Measurements from ENCODE around the gene PROK1. TPM values are rescaled to one million over a fixed set of nuclear protein-coding genes. Genes with fewer than 3 reads are reported as not detected.

PROK1 gene
- total RNA-seq, 1 donor from 2014 or later = not detected

DNA sequence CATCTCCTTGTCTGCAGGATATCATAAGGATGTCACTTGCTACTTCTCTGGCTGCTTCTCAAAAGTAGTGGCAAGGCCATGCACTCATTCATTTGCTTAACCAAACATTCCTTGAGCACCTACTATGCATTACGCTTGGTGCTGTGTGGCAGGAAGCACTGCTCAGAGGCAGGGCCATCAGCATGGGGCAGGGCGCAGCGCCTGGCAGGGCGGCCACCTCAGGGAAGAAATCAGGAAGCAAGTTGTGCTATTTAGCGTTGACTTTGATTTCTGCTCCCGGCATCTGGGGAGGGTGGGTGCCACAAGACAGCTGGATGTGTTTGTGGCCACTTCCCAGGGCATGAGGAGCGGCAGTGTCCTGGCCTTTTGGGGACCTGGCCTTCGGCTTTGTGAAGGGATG lies 27.9 kb downstream of the PROK1 start:
- Mint-ChIP-seq H3K9me3 (no peaks in the 10 kb centered on the region), H3K27me3 (peaks cover 16% of the 10 kb centered on the region)

DNA sequence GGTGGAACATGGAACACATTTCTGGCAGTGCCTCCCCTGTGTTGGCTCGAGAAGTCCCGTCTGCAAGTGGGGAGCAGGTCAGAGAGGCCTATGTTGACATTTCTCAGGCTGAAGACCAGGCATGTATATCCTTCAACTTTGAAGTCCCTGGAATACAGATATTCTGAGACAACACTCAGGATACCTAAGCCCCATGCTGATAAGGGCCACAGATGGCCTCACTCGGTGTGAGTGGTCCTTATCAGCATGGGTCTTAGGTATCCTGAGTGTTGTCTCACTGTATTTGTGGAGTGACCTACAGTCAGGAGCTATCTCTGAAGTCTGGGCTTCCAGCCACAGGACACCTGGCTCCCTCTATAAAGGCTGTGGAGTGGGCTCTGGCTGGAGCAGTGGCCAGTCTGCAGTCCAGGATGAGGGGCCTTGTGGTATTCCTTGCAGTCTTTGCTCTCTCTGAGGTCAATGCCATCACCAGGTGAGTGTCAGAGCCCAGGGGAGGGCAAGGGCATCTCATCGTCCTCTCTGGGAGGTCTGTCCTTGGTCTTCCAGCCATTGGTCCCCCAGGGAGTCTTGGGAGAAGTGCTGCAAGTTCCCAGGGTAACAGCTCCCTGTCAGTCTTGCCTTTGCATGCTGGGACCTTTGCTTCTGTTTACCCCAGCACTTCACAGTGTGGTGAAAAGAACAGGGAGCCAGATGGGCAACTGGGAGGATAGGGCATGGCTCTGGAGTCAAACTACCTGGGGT lies 29.6 kb downstream of the PROK1 start:
- intact Hi-C loops (cut with micrococcal nuclease) = no loop called here
- Mint-ChIP-seq H3K27me3 (peaks cover 18% of the 10 kb centered on the region), H3K4me3 (no peak overlapping the region), H3K36me3 (ENCODE audit: low read depth) (no peaks in the 10 kb centered on the region), H3K4me1 (no peaks in the 10 kb centered on the region), H3K27ac (no peak overlapping the region), H3K9me3 (no peaks in the 10 kb centered on the region)
- no peak for DNase-seq

More for the DNA sequence above, 27.9 kb downstream of the PROK1 start:
- no peak for DNase-seq
- Mint-ChIP-seq H3K27ac (no peak overlapping the region), H3K4me1 (no peaks in the 10 kb centered on the region), H3K4me3 (no peak overlapping the region), H3K36me3 (ENCODE audit: low read depth) (no peaks in the 10 kb centered on the region)
- intact Hi-C loops (cut with micrococcal nuclease) = no loop called here

DNA sequence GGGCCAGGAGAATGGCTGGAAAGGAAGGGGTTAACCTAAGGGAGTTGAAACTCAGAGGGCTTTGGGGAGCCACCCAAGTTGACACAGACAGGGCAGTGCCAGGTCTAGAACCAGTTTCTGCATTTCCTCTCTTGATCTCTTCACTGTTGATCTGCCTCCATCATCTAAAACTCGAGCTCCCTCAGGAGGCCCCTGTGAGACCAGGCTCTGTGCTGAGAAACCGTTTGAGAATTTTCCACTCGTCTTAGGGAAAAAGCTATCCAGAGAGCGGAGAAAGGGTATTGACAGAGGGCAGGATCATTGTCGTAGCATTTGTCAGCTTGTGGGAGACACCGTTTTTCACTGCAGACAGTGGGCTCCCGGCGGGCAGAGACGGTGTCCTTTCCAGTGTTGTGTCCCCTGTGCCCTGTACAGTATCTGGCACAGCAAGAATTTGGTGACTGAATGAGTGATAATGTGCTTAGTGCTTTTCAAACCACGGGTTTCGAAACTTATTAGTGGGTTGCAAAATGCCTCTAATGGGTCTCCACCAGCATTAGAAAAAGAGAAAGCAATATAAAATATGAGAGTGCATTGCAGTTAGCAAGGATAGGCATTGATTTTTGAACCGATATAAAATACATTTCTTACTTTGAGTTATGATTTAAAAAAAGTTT lies 31.1 kb downstream of the PROK1 start:
- DNase-seq = no peak
- H3K27ac Mint-ChIP-seq = no peak overlapping the region
- no peaks in the 10 kb centered on the region for H3K4me1 Mint-ChIP-seq
- no peaks in the 10 kb centered on the region for H3K36me3 Mint-ChIP-seq (ENCODE audit: low read depth)
- peaks cover 18% of the 10 kb centered on the region for H3K27me3 Mint-ChIP-seq
- H3K9me3 Mint-ChIP-seq = no peaks in the 10 kb centered on the region
- no peak overlapping the region for H3K4me3 Mint-ChIP-seq
- intact Hi-C loops (cut with micrococcal nuclease) = no loop called here

DNA sequence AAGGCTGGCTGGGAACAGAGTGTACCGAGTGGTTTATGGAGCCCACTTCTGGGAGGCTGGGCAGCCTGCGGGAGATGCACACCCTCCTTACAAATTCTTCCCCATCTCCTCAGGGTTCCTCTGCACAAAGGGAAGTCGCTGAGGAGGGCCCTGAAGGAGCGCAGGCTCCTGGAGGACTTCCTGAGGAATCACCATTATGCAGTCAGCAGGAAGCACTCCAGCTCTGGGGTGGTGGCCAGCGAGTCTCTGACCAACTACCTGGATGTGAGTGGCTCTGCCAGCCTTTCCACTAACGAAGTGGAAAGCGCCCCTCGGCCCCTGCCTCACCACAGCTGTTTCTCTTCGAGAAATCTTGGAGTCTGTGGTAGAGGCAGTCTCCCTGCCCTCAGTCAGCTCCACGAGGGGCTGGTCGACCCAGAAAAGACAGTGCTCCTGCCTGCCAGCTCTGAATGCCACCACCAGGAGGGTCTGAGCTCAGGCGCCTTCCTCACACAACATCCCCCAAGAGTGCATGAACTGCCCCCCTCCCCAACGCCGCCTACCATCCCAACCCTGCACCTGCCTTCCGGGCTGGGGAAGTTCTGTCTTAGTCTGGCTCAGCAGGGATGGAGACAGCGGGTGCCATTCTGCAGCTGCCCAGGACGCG lies 31.8 kb downstream of the PROK1 start:
- no peak for DNase-seq

DNA sequence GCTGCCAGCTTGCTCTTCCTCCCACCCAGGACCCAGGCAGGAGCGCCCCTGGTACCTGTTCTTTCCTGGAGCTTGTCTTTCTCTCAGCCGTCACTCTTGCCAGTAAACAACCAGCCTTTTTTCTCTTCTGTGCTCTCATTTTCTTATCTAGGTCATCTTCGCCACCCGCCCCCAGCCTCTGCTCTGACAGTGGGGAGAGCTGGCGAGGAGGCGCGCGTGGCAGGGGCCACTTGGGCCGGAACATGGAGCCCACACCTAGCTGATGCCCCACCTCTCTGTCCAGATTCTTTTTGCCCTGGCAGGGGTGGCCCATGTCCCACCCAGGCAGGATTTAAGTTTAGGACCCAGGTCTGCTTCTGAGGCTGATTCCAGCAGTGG lies 32.3 kb downstream of the PROK1 start:
- no peak for DNase-seq
- H3K4me1 Mint-ChIP-seq = no peaks in the 10 kb centered on the region
- H3K27me3 Mint-ChIP-seq = peaks cover 18% of the 10 kb centered on the region
- intact Hi-C loops (cut with micrococcal nuclease) = no loop called here
- no peak overlapping the region for H3K4me3 Mint-ChIP-seq
- no peaks in the 10 kb centered on the region for H3K9me3 Mint-ChIP-seq
- no peaks in the 10 kb centered on the region for H3K36me3 Mint-ChIP-seq (ENCODE audit: low read depth)
- no peak overlapping the region for H3K27ac Mint-ChIP-seq

More for the DNA sequence above, 31.8 kb downstream of the PROK1 start:
- Mint-ChIP-seq H3K4me1 (no peaks in the 10 kb centered on the region), H3K27ac (no peak overlapping the region), H3K4me3 (no peak overlapping the region), H3K27me3 (peaks cover 18% of the 10 kb centered on the region), H3K9me3 (no peaks in the 10 kb centered on the region), H3K36me3 (ENCODE audit: low read depth) (no peaks in the 10 kb centered on the region)
- intact Hi-C loops (cut with micrococcal nuclease) = no loop called here

DNA sequence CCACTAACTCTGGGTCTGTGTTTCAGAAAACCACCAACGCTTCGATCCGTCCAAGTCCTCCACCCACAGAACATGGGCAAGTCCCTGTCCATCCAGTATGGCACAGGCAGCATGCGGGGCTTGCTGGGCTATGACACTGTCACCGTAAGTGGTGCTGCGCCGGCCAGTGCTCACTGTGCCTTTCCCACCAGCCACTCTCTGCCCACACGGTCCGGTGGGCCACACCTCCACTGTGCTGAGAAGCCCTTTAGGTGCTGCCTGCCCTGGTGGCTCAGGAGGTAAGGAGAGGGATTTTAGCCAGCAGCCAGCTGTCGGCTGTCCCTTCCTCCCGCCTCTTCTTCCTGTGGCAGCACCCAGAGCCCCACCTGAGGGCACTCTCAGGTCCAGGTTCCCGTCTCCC lies 33.9 kb downstream of the PROK1 start:
- no peak overlapping the region for H3K27ac Mint-ChIP-seq
- intact Hi-C loops (cut with micrococcal nuclease) = no loop called here
- no peak overlapping the region for H3K4me3 Mint-ChIP-seq
- H3K4me1 Mint-ChIP-seq = no peaks in the 10 kb centered on the region
- peaks cover 18% of the 10 kb centered on the region for H3K27me3 Mint-ChIP-seq
- H3K36me3 Mint-ChIP-seq (ENCODE audit: low read depth) = no peaks in the 10 kb centered on the region
- H3K9me3 Mint-ChIP-seq = no peaks in the 10 kb centered on the region
- DNase-seq = no peak

DNA sequence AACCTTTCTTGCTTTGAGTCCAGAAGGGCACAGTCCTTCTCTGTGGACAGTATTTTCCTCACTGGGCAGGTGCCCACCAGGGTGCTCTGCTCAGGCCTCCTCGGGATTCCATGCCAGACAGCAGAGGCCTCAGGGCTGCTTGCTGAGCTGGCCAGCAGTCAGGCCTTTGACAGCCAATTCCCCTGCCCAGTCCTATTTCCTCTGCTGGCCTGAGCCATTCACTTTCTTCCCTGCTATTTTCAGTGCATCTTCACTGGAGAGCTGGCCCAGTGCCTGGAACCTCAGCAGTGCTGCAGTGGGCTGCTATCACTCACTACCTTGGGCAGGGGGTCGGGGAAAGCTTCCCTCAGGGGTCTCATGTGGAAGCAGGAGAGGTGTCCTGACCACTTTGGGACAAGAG lies 34.8 kb downstream of the PROK1 start:
- Mint-ChIP-seq H3K27me3 (peaks cover 18% of the 10 kb centered on the region), H3K27ac (no peak overlapping the region), H3K9me3 (no peaks in the 10 kb centered on the region), H3K36me3 (ENCODE audit: low read depth) (no peaks in the 10 kb centered on the region), H3K4me1 (no peaks in the 10 kb centered on the region), H3K4me3 (no peak overlapping the region)
- intact Hi-C loops (cut with micrococcal nuclease) = no loop called here
- no peak for DNase-seq

DNA sequence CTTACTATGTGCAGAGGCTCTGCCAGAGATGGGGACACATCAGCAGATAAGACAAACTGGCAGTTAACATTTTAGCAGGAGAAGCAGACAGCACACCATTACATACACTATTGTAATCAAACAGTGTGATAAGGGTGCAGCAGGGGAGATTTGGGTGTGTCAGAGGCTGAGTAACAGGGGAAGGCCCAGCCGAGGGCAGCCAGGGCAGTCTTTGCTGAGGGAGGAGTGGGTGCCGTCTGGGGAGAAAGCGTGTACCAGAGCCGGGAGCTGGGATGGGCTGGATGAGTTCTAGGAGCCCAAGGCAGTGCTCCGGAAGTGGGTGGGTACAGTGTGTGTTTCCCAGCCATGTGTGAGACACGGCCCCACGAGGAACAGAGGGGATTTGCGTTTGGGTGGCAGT lies 36.8 kb downstream of the PROK1 start:
- Mint-ChIP-seq H3K27me3 (peaks cover 12% of the 10 kb centered on the region), H3K27ac (no peak overlapping the region), H3K4me1 (no peaks in the 10 kb centered on the region), H3K9me3 (no peaks in the 10 kb centered on the region), H3K4me3 (no peak overlapping the region), H3K36me3 (ENCODE audit: low read depth) (no peaks in the 10 kb centered on the region)
- DNase-seq = no peak
- intact Hi-C loops (cut with micrococcal nuclease) = no loop called here

DNA sequence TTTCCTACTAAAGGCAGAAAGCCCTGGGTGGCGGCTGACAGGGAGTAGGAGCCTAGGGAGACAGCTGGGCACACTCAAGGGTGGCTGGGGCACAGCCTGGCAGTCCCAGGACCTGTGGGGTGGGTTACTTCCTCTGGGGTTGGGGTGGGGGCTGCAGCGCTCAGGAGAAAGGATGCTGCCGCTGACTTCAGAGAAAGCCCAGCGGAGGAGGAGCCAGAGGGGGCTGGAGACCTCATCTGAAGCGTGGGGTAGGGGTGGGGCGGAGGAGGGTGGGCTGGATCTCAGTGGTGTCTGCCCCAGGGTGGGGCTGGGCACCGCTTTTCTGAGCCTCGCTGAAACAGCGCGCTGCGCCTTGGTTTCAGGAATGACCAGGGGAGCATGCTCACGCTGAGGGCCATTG lies 37.2 kb downstream of the PROK1 start:
- H3K27me3 Mint-ChIP-seq = peaks cover 9% of the 10 kb centered on the region
- no peak for DNase-seq
- no peaks in the 10 kb centered on the region for H3K4me1 Mint-ChIP-seq
- H3K4me3 Mint-ChIP-seq = no peak overlapping the region
- intact Hi-C loops (cut with micrococcal nuclease) = no loop called here
- H3K27ac Mint-ChIP-seq = no peak overlapping the region
- no peaks in the 10 kb centered on the region for H3K9me3 Mint-ChIP-seq
- no peaks in the 10 kb centered on the region for H3K36me3 Mint-ChIP-seq (ENCODE audit: low read depth)

DNA sequence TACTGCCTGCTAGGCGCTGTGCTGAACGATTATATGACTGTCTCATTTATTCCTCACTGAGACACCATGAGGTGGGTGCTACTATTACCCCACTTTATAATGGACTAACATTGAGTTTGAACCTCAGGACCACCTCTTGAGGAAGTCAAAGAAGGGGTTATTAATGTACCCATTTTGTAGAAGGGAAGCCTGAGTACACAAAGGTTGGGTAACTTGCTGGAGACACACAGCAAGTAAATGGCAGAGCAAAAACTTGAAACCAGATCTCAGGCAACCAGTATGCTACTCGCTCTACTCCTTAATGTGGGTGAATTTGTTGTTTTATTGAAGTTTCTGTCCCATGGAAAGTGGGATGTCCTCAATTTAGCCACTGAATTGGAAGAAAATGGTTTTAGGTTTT lies 37.9 kb downstream of the PROK1 start:
- Mint-ChIP-seq H3K27me3 (peaks cover 4% of the 10 kb centered on the region), H3K27ac (no peak overlapping the region), H3K4me1 (no peaks in the 10 kb centered on the region), H3K4me3 (no peak overlapping the region), H3K9me3 (no peaks in the 10 kb centered on the region), H3K36me3 (ENCODE audit: low read depth) (no peaks in the 10 kb centered on the region)
- DNase-seq = no peak
- intact Hi-C loops (cut with micrococcal nuclease) = no loop called here

DNA sequence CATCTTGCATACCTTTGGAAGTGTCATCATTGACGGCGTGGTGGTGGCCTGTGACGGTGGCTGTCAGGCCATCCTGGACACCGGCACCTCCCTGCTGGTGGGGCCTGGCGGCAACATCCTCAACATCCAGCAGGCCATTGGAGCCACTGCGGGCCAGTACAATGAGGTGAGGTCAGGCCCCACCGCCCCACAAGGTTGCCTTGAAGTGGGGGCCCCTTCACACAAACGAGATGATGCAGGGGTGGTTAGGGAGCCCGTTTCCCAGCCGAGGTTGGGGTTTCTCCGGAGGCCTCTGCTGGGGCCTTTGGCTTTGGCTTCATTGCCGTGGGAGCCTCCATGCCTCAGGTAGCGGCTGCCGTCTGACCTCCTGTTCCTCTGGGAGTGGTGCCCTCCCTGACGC lies 38.5 kb downstream of the PROK1 start:
- intact Hi-C loops (cut with micrococcal nuclease) = no loop called here
- Mint-ChIP-seq H3K4me3 (no peak overlapping the region), H3K9me3 (no peaks in the 10 kb centered on the region), H3K27me3 (no peaks in the 10 kb centered on the region), H3K36me3 (ENCODE audit: low read depth) (no peaks in the 10 kb centered on the region), H3K27ac (no peak overlapping the region), H3K4me1 (no peaks in the 10 kb centered on the region)
- DNase-seq = no peak

DNA sequence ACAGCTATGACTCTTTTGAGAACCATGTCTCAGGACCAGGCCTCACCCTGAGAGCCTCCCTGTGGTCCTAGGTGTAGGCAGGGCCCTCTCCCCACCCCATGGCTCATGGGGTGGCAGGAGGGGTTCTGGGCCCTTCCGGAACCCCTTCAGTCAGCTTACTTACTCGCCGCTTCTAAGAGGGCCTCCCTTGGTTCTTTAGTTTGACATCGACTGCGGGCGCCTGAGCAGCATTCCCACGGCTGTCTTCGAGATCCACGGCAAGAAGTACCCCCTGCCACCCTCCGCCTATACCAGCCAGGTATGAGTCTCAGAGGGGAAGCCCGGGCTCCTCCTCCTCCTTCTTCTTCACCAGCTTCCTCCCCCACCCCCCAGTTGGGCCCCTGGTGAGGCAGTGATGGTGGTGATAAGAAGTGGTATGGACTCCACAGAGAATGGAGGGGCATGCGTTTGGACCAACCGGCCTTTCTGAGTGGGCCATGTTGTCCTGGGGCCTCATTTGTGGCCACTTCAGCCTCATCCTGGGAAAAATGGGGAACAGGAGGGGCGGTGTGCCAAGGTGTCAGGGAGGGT lies 39.1 kb downstream of the PROK1 start:
- Mint-ChIP-seq H3K36me3 (ENCODE audit: low read depth) (no peaks in the 10 kb centered on the region), H3K9me3 (no peaks in the 10 kb centered on the region), H3K27ac (no peak overlapping the region), H3K4me3 (no peak overlapping the region), H3K27me3 (no peaks in the 10 kb centered on the region), H3K4me1 (no peaks in the 10 kb centered on the region)
- intact Hi-C loops (cut with micrococcal nuclease) = loop anchor here (10.0 kb wide), 1 partner anchor 175 kb away; no protein-coding TSS in a partner anchor
- no peak for DNase-seq

DNA sequence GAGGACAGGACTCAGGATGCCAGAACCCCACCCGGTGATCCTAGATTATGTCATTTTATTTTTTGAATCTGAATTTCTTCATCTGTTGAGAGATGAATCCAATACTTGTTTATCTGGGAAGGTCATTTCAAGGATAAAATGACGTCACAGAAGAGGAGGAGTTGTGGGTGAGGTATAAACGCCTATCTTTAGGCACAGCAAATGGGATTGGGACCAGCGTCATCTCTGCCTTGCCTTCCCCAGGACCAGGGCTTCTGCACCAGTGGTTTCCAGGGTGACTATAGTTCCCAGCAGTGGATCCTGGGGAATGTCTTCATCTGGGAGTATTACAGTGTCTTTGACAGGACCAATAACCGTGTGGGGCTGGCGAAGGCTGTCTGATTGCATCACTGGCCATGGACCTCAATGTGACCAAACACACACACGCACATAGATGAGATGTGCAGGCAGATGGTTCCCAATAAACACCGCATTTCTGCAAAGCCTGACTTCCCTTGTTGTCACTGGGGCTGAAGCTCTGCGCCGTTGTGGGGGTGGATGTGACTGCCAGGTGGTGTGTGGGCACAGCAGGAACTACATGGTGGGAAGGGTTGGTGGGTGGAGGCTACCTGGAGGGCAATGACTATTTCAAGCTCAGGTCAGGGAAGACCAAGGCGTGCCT lies 40.0 kb downstream of the PROK1 start:
- Mint-ChIP-seq H3K27me3 (no peaks in the 10 kb centered on the region), H3K9me3 (no peaks in the 10 kb centered on the region), H3K36me3 (ENCODE audit: low read depth) (no peaks in the 10 kb centered on the region), H3K27ac (no peak overlapping the region), H3K4me3 (no peak overlapping the region), H3K4me1 (no peaks in the 10 kb centered on the region)
- intact Hi-C loops (cut with micrococcal nuclease) = loop anchor here (10.0 kb wide), 1 partner anchor 176 kb away; no protein-coding TSS in a partner anchor
- DNase-seq = no peak

DNA sequence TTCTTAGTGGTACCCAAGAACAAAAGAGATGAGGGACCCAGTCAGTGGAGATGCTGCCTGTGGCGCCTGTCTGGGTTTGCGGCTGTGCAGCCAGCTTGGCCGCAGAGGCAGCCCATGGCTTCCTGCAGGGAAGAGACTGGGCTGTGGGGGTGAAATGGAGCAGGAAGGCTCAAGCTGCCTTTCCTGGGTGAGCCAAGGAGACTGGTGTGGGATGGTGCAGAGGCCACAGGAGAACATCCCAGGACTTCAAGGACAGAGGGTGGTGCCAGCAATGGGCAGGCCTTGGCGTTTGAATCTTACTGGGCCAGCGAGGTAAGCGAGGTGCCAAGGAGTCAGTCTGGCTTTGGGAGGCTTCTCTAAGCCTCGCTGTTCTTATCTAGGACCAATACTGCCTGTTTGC lies 41.6 kb downstream of the PROK1 start:
- Mint-ChIP-seq H3K9me3 (no peaks in the 10 kb centered on the region), H3K36me3 (ENCODE audit: low read depth) (no peaks in the 10 kb centered on the region), H3K4me1 (no peaks in the 10 kb centered on the region), H3K27ac (no peak overlapping the region), H3K27me3 (no peaks in the 10 kb centered on the region), H3K4me3 (no peak overlapping the region)
- DNase-seq = no peak
- intact Hi-C loops (cut with micrococcal nuclease) = loop anchor here (10.0 kb wide), 1 partner anchor 178 kb away; no protein-coding TSS in a partner anchor

Data from activated CD4-positive, alpha-beta T cell treated with anti-CD3 and anti-CD28 coated beads, Interleukin-2, amount 10 ng/mL, durations not matched to agents 24 days and 14 days (primary cell).